GM21447 (cell line): Measurements from ENCODE around the gene GUCD1.
"Not testable (repeated sequence)": the region's sequence is repeated elsewhere in the genome, so short reads cannot be mapped to it uniquely, and the experiment has no call there.

Source experiments
- ATAC-seq: cut with Tn5 transposase; IDR thresholded peaks from one replicate; pipeline ENCODE4 v1.9.1; 2021; ENCODE audit not compliant: unreplicated experiment

GUCD1 gene

GRCh38 chr22:24532075-24532474, 22.9 kb downstream of the GUCD1 start:
- ATAC-seq: no peak

- not testable (repeated sequence) for ATAC-seq
Measured at GRCh38 chr22:24530968-24531367, 24.0 kb downstream of the GUCD1 start.

DNA sequence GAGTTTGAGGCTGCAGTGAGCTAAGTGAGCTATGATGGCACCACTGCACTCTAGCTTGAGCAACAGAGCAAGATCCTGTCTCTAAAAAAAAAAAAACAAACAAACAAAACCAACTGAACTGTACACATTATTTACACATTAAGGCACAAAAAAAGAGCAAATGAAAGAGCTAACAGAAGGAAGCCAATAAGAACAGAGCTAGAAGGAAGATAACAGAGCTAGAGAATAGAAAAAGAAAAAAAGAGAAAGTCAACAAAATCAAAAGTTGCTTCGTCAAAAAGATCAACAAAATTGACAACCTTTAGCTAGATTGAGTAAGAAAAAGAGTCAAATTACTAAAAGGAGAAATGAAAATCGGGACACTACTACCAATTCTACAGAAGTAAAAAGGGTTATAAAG, 25.0 kb downstream of the GUCD1 start:
- ATAC-seq: no peak

DNA sequence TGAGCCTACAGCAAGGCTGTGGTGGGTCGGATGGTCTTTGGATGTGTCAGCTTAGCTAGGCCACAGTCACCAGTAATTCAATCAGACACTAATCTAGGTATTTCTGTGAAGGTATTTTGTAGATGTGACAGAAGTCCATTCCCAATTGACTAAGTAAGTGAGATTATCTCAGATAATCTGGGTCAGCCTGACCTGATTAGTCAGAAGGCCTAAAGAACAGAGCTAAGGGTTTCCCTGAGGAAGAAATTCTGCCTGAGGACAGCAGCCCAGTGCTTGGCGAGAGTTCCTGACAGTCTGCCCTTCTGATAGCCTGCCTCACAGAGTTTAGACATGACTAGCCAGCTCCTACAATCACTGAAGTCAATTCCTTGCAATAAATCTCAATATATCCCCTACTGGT, 28.7 kb downstream of the GUCD1 start:
- no peak for ATAC-seq

DNA sequence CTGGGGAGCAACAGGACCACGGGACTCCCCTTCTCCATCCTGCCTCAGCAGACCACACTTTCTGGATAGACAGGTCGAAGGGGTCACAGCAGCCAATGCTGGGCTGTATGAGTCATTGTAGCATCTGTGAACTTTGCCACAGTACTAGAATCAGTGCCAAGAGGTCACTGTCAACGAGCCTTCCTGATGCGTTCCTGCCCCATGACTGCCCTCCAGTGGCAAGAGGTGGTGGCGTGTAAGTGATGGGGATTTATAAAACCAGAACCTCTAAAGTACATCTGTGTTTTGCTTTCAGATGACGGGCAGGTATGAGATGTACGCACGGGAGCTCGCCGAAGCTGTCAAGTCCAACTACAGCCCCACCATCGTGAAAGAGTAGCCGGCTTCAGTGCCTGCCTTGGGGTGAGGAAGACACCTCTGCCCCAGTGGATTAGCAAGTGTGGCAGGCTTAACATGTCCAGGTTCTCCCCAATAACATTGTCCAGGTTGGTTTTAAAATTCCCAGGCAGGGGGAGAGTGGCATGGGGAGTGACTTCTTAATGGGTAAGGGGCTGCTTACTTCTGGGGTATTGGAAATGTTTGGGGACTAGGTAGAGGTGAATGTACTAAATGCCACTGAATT, 29.4 kb downstream of the GUCD1 start:
- peak; percentile 78 for ATAC-seq

- ATAC-seq: no peak
Measured at GRCh38 chr22:24523873-24524272, 31.1 kb downstream of the GUCD1 start.

- ATAC-seq: no peak
Measured at GRCh38 chr22:24521791-24522245, 33.1 kb downstream of the GUCD1 start.

DNA sequence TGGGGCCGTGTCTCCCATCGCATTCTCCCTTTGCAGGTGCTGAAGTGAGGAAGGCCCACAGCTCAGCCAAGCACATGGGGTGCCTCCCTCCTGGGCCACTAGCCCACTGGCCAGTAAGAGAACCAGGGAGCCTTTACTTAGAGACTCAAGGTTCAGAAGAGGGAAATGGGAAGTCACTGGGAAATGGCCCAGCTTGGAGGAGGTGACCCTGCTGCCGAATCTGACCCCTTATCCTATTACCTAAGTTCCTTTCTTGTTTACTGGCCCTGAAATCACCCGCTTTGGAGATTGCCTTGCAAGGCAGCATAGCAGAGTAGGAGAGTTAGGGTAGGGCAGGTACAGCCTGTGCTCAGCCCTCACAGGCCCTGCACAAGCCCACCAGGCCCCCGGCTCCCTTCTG, 35.4 kb downstream of the GUCD1 start:
- ATAC-seq: no peak

DNA sequence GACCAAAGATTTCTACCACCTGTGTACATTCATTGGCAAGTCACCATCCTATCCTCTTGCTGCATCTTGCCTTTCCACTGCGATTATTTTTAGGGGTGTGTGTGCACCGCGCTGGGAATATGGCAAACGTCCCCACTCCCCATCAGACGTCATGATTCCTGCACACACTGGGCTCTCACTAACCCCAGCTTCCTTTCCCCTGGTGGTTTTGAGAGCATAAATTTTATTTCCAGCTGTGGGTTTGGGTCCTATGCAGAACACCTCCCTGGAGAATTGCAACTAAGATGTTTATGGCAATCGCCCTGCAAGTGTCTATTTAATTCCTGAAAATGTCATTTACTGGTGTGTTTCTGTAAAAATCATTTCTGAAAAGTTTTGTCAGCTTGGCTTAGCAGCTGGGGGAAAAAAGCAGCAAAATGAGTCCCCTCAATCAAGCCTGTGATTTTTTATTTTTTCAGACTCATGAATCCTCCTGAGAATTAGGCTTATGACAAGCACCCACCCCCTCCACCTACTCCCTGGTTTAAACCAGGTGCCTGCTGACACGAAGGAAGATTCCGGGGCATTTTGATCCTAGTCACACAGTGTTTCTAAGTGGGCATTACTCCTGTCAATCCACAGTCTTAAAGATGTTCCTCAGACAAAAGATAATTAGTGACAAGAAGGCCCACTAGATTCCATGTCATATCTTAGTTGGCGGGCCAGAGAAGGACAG, 36.0 kb downstream of the GUCD1 start:
- ATAC-seq: no peak

GRCh38 chr22:24518228-24518627, 36.7 kb downstream of the GUCD1 start:
- ATAC-seq: no peak

- ATAC-seq: no peak
Measured at GRCh38 chr22:24517446-24517845, 37.5 kb downstream of the GUCD1 start.

- ATAC-seq: no peak
Measured at GRCh38 chr22:24516301-24516737, 38.6 kb downstream of the GUCD1 start.

GRCh38 chr22:24515027-24515338, 40.0 kb downstream of the GUCD1 start:
- ATAC-seq: no peak

GRCh38 chr22:24514241-24515026, 40.5 kb downstream of the GUCD1 start:
- ATAC-seq: no peak

DNA sequence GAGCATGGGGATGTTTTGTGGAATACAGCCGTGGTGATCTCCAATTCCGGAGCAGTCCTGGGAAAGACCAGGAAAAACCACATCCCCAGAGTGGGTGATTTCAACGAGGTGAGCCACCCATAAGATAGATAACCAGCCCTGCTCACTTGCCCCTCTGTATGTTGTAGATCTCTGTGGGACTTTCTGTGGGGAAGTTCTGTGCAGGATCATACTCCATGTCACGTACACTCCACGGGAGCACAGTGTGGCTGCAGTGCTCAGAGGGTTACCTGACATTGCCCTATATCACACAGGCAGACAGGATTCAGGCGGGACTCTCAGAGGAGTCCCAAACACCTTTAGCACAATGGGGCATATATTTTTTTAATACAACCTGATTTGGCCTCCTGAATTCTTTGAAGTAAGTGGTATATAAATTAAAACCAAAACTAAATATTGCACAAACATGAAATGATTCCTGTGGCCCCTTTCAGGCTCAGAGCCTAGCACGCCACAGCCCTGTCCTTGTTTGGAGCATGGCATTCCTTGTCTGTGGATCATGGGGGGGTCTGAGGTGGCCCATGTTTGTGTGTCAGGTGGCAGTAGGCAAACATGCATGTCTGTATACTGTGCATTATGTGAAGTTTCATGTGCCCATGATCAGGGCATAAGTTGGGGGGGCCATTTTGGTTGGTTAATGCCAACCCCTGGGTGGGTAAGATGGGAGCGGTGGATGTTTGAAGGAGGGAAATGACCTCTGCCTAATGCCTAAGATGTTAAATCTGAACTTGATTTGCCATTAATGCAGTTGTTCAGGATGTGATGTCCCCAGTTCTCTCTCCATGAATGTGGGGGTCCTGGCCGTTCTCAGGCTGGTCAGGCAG, 41.3 kb downstream of the GUCD1 start:
- no peak for ATAC-seq

DNA sequence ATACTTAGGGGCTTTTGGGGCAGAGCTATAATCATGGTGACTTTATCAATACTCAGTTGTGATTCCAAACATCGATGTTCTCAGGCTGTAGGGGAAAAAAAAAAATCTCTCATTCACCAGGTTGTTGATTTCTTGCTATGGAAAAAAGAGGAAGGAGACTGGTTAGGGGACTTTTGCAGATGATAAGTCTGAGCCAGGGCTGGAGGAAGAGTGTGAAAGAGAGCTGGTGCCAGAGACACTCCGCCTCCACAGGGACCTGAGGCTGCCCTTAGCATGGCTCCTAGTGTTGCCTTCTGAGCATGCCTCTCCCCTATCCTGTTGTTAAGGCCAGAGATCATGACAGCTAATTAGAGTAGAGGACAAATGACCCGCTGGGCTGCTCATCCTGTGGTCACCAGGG, 42.9 kb downstream of the GUCD1 start:
- no peak for ATAC-seq

- no peak for ATAC-seq
Measured at GRCh38 chr22:24510637-24511625, 44.0 kb downstream of the GUCD1 start.

- ATAC-seq: no peak
Measured at GRCh38 chr22:24507716-24508115, 47.2 kb downstream of the GUCD1 start.

GRCh38 chr22:24506802-24507438, 48.0 kb downstream of the GUCD1 start:
- no peak for ATAC-seq
